Measurements from ENCODE around the gene ZNF423. TPM values are rescaled to one million over a fixed set of nuclear protein-coding genes. Genes with fewer than 3 reads are reported as not detected.

ZNF423 gene
- total and polyA plus RNA-seq, 2 of the 13 experiments (the other 11 are each of a cell fraction or from before 2014, with no cell fraction given), result 0.07 to 0.31 TPM

DNA sequence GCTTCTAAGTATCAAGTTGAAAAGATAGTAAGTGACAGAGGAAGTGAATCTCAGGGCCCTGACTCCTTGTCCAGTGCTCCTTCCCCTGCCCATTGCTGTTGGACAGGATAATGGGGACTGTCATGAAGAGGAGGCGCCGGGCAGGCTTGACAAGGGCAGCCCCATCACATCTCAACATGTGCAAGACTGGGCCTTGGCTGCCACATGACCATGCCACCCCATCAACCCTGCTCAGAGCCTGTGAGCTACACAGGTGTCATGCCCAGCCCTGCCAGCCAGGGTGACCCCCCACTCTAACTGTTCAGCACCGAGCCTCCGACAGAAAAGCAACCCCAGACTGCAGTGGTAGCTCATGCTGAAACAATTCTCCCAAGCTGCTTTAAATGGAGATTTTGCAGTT is 310.7 kb downstream of the ZNF423 start:
- TF ChIP-seq ZNF629 (CRISPR knock-in tag; conservative IDR thresholded peaks at IDR 0.05) (no peak), ZNF441 (CRISPR knock-in tag; IDR thresholded peaks at IDR 0.05; ENCODE audit: borderline replicate concordance) (no peak), ZNF33B (CRISPR knock-in tag; IDR thresholded peaks at IDR 0.05) (no peak), RFX5 (IDR thresholded peaks at IDR 0.05; ENCODE audit: low read depth, low read length) (no peak), KDM5B (CRISPR knock-in tag; IDR thresholded peaks at IDR 0.05; ENCODE audit: borderline replicate concordance) (no peak), ZNF430 (CRISPR knock-in tag; IDR thresholded peaks at IDR 0.05) (no peak), SMARCE1 (IDR thresholded peaks at IDR 0.05; ENCODE audit: borderline replicate concordance) (no peak), ISL2 (CRISPR knock-in tag; IDR thresholded peaks at IDR 0.05) (no peak), ZNF850 (CRISPR knock-in tag; conservative IDR thresholded peaks at IDR 0.05) (no peak), MXI1 (IDR thresholded peaks at IDR 0.05; ENCODE audit: borderline replicate concordance, low read depth, low read length) (no peak), MYC (CRISPR knock-in tag; IDR thresholded peaks at IDR 0.05; ENCODE audit: borderline replicate concordance) (no peak), IRX3 (CRISPR knock-in tag; IDR thresholded peaks at IDR 0.05; ENCODE audit: borderline replicate concordance, low read depth) (no peak)
- H3K9me3 ChIP-seq (ENCODE audit: low read length), result no peaks in the 10 kb centered on the region
- WGBS (ENCODE audit: low lambda C conversion rate), result 0% methylated on average over 4 of the region's 4 CpGs
- H3K4me1 ChIP-seq (ENCODE audit: insufficient read depth, low read length), result no peaks in the 10 kb centered on the region
- DNase-seq (ENCODE audit: low spot score), result no peak
- H3K27me3 ChIP-seq (ENCODE audit: control insufficient read depth in 1 of 2, insufficient read depth in 2 of 2, low read length in 2 of 2), result peaks cover 2 to 11% of the 10 kb centered on the region in 2 experiments; a peak in 2 of 5 replicates
- no peaks in the 10 kb centered on the region for H4K20me1 ChIP-seq (ENCODE audit: insufficient read depth, low read length)
- intact Hi-C loops (cut with micrococcal nuclease; ENCODE audit: unreplicated experiment), result no loop called here
- no peak overlapping the region for H3K9ac ChIP-seq (ENCODE audit: insufficient read depth, low read depth, low read length)
- ChIA-PET CTCF (ENCODE audit: low intra/inter-chr PET ratio, low total read pairs) (no interaction called here), POLR2A (no interaction called here)
- in situ Hi-C loops (cut with HindIII; ENCODE audit: extremely low pct_ligation_motif_present, low pct_unique_long_range_greater_than_20kb), result no loop called here
- H3K27ac ChIP-seq (ENCODE audit: extremely low read length, insufficient read depth, low read length), result no peak overlapping the region
- ATAC-seq, result no peak
- H3K4me2 ChIP-seq (ENCODE audit: low read depth, low read length), result no peak overlapping the region
- H3K36me3 ChIP-seq (replicated peaks in 1 of 2; ENCODE audit: control insufficient read depth in 1 of 2, insufficient read depth in 2 of 2, low read length in 2 of 2), result no peaks in the 10 kb centered on the region
- H3K4me3 ChIP-seq (replicated peaks in 1 of 3; ENCODE audit: insufficient read depth in 1 of 3, low read depth in 2 of 3, low read length in 3 of 3), result no peak overlapping the region
- no peak overlapping the region for H2AFZ ChIP-seq (ENCODE audit: low read length)
- BruUV-seq (replicated peaks), result no TSS peak
- FAIRE-seq, result no peak
- H3K79me2 ChIP-seq (ENCODE audit: insufficient read depth, low read length), result no peaks in the 10 kb centered on the region

Measured in HepG2 (cell line).